Vagina (tissue), 2 donors: ENCODE results near the gene LHFPL4.

Experiments used
- CTCF ChIP-seq, 3 experiments: fragments of 450-650 bp in 2 of 3; fragments of 200-600 bp in 1 of 3; sonication (generic) in 1 of 3; IDR thresholded peaks; one replicate each; pipeline ENCODE4 v1.5.1; 2017 to 2019; ENCODE audit warnings: antibody characterized with exemption in 3 of 3, mild to moderate bottlenecking in 2 of 3, moderate library complexity in 2 of 3
- POLR2A ChIP-seq, 2 donors: fragments of 450-650 bp; IDR thresholded peaks; one replicate each; pipeline ENCODE4 v1.6.1; 2017; ENCODE audit warnings: antibody characterized with exemption in 2 of 2, mild to moderate bottlenecking in 2 of 2, moderate library complexity in 2 of 2

GRCh38 chr3:9563851-9564250, 10.2 kb upstream of the LHFPL4 start:
- TF ChIP-seq CTCF (IDR thresholded peaks at IDR 0.05) (no peak), POLR2A (IDR thresholded peaks at IDR 0.05) (no peak)
